ENCODE data around the gene OR6S1.
A peak's percentile ranks its signal among the peaks of the same experiment; 100 is the strongest.

The OR6S1 gene

GRCh38 chr14:20641591-20641990 is at the start of gene OR6S1:
TSS of gene OR6S1 (minus strand) at chr14:20641691. CDS start at chr14:20641691, 0 bp downstream.
- DNase-seq = no peak

- peak; percentile 20 to 26 for DNase-seq
Observed at GRCh38 chr14:20690848-20691640, 49.6 kb upstream of the OR6S1 start.

GRCh38 chr14:20688167-20688839 is 46.8 kb upstream of the OR6S1 start, which contains the start of gene ANG:
TSS of gene ANG (plus strand) at chr14:20688764. CDS start at chr14:20693565, 4,801 bp downstream.
- DNase-seq = no peak

GRCh38 chr14:20687362-20688166 is 46.1 kb upstream of the OR6S1 start:
- DNase-seq = no peak

- DNase-seq = no peak
Observed at GRCh38 chr14:20686386-20687143, 45.1 kb upstream of the OR6S1 start.

GRCh38 chr14:20684662-20685456 is 43.4 kb upstream of the OR6S1 start:
- no peak for DNase-seq

GRCh38 chr14:20683891-20684661 is 42.6 kb upstream of the OR6S1 start, which contains the start of gene RNASE4:
TSS of gene RNASE4 (plus strand) at chr14:20684560. CDS start at chr14:20699372, 14,812 bp downstream.
- DNase-seq = peak; percentile 76 to 80

- peak; percentile 73 to 76 for DNase-seq
Observed at GRCh38 chr14:20683125-20683890, 41.8 kb upstream of the OR6S1 start.

GRCh38 chr14:20682435-20683124 is 41.1 kb upstream of the OR6S1 start:
- DNase-seq = peak; percentile 62 to 70

GRCh38 chr14:20682127-20682434 is 40.6 kb upstream of the OR6S1 start:
- no peak for DNase-seq

GRCh38 chr14:20681348-20682126 is 40.0 kb upstream of the OR6S1 start:
- peak; percentile 83 to 87 for DNase-seq

- DNase-seq = peak in 1 of 2 experiments; percentile 20
Observed at GRCh38 chr14:20680843-20681347, 39.4 kb upstream of the OR6S1 start.

GRCh38 chr14:20680363-20680762 is 38.9 kb upstream of the OR6S1 start:
- DNase-seq = no peak

GRCh38 chr14:20679907-20680306 is 38.4 kb upstream of the OR6S1 start:
- no peak for DNase-seq

- no peak for DNase-seq
Observed at GRCh38 chr14:20676072-20676471, 34.6 kb upstream of the OR6S1 start.

GRCh38 chr14:20675669-20676068 is 34.2 kb upstream of the OR6S1 start:
- no peak for DNase-seq

GRCh38 chr14:20671597-20672283 is 30.2 kb upstream of the OR6S1 start:
- DNase-seq = no peak

- DNase-seq = no peak
Observed at GRCh38 chr14:20668969-20669368, 27.5 kb upstream of the OR6S1 start.
